Erythroblast (primary cell): Measurements from ENCODE around the gene NFATC1.

ENCODE experiments used
- GATA1 ChIP-seq: IDR thresholded peaks from 2 replicates; pipeline ENCODE4 v1.6.1; 2011; ENCODE audit warnings: low read depth, mild to moderate bottlenecking, control low read depth, low read length, moderate library complexity
- POLR2A ChIP-seq: IDR thresholded peaks from 2 replicates; pipeline ENCODE4 v1.6.1; 2011; ENCODE audit warnings: mild to moderate bottlenecking, low read length

DNA sequence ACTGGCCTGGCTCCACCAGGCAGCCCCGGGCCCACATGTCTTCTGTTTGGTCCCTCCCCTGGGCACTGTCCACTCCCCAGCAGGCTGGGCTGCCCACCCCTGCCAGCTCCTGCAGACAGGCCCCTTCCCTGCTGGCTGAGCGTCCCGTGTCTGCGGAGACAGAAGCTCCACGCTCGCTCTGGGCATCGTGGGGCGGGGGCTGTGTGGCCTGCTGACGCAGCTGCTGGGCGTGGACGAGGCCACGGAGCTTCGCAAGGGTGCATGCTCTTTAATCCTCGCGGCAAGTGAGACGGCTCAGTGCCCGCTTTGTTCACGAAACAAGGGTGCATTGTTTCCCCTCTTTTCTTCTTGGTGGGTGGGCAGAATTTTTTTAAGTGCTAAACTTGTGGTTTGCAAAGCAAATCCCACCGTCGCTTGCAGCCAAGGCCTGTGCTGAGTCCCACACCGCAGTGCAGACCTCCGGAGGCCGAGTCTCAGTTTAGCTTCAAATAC, 151.1 kb downstream of the NFATC1 start:
- TF ChIP-seq POLR2A: no peak
- TF ChIP-seq GATA1: no peak
